Fibroblast of lung (primary cell): Measurements from ENCODE around the gene RRAGA. TPM values are rescaled to one million over a fixed set of nuclear protein-coding genes. Genes with fewer than 3 reads are reported as not detected.
"Not testable (repeated sequence)": the region's sequence is repeated elsewhere in the genome, so short reads cannot be mapped to it uniquely, and the experiment has no call there.

ENCODE experiments used
- DNase-seq, 2 donors: peaks; one replicate each; pipeline versions ENCODE4 v3.0.0 to v3.0.0-alpha.2; 2010; ENCODE audit warnings: low read depth in 2 of 2
- H2AFZ ChIP-seq: 2 replicates; pipeline ENCODE4 v1.5.1; 2012; ENCODE audit warnings: low read length, control low read depth, inconsistent platforms
- H3K27ac ChIP-seq: 2 replicates; pipeline ENCODE4 v1.5.1; 2011; ENCODE audit warnings: low read length, control low read depth; ENCODE audit not compliant: insufficient read depth
- H3K27me3 ChIP-seq: 2 replicates; pipeline ENCODE4 v1.5.1; 2011; ENCODE audit warnings: mild to moderate bottlenecking, low read length; ENCODE audit not compliant: control insufficient read depth, insufficient read depth
- H3K36me3 ChIP-seq: 2 replicates; pipeline ENCODE4 v1.5.1; 2011; ENCODE audit warnings: low read length; ENCODE audit not compliant: control insufficient read depth, insufficient read depth
- H3K4me1 ChIP-seq: 2 replicates; pipeline ENCODE4 v1.5.1; 2011; ENCODE audit warnings: low read length; ENCODE audit not compliant: control insufficient read depth, insufficient read depth; ENCODE audit errors: extremely low read depth
- H3K4me2 ChIP-seq: 2 replicates; pipeline ENCODE4 v1.5.1; 2011; ENCODE audit warnings: low read length, control low read depth; ENCODE audit not compliant: insufficient read depth; ENCODE audit errors: extremely low read depth
- H3K4me3 ChIP-seq, 4 experiments: fragments of 200-600 bp in 1 of 4; sonication (generic) in 1 of 4; replicated peaks in 1 of 4; 2 replicates each; pipeline ENCODE4 v1.5.1; 2011 to 2016; ENCODE audit warnings: low read length in 4 of 4, low read depth in 3 of 4, mild to moderate bottlenecking in 3 of 4, control low read depth in 2 of 4, inconsistent platforms in 1 of 4, mixed read lengths in 1 of 4; ENCODE audit not compliant: insufficient read depth in 1 of 4; ENCODE audit errors: control extremely low read depth in 1 of 4
- H3K79me2 ChIP-seq: 2 replicates; pipeline ENCODE4 v1.5.1; 2012; ENCODE audit warnings: mild to moderate bottlenecking, low read length, inconsistent platforms; ENCODE audit not compliant: control insufficient read depth, insufficient read depth
- H3K9ac ChIP-seq: 2 replicates; pipeline ENCODE4 v1.5.1; 2011; ENCODE audit warnings: mild to moderate bottlenecking, low read length, control low read depth; ENCODE audit not compliant: insufficient read depth
- H3K9me3 ChIP-seq: 2 replicates; pipeline ENCODE4 v1.5.1; 2012; ENCODE audit warnings: low read depth, low read length; ENCODE audit not compliant: control insufficient read depth, insufficient read depth
- H4K20me1 ChIP-seq: 2 replicates; pipeline ENCODE4 v1.5.1; 2011; ENCODE audit warnings: low read length; ENCODE audit not compliant: control insufficient read depth, insufficient read depth; ENCODE audit errors: extremely low read depth
- EZH2 ChIP-seq: IDR thresholded peaks from 2 replicates; pipeline ENCODE4 v1.5.1; 2012; ENCODE audit warnings: low read length, control low read depth, mild to moderate bottlenecking; ENCODE audit errors: missing control alignments
- polyA plus RNA-seq, 2 donors: library from polyadenylated mRNA; depleted of rRNA in 1 of 2; stranded (reverse) in 1 of 2; unstranded in 1 of 2; fragments of >200 nt; gene quantifications; 2 replicates each; pipeline ENCODE4 v1.2.1, GENCODE V29; 2011 to 2012; ENCODE audit warnings: missing spikeins in 1 of 2
- total RNA-seq: library from RNA; depleted of rRNA; stranded (reverse); fragments of >200 nt; gene quantifications from 2 replicates; pipeline ENCODE4 v1.2.1, GENCODE V29; 2014
- TF ChIP-seq, protein P1 (sequence below), 2 donors: IDR thresholded peaks in 1 of 2; conservative IDR thresholded peaks in 1 of 2; 1 replicate in 1 of 2; 2 replicates in 1 of 2; pipeline ENCODE4 v1.5.1; 2011 to 2012; ENCODE audit warnings: low read length in 2 of 2, control low read depth in 1 of 2, inconsistent platforms in 1 of 2, low read depth in 1 of 2, mild to moderate bottlenecking in 1 of 2

The RRAGA gene
- total and polyA plus RNA-seq, 2 donors (not counting 1 experiment from before 2014, with no cell fraction given), result 62.9 to 186 TPM

DNA sequence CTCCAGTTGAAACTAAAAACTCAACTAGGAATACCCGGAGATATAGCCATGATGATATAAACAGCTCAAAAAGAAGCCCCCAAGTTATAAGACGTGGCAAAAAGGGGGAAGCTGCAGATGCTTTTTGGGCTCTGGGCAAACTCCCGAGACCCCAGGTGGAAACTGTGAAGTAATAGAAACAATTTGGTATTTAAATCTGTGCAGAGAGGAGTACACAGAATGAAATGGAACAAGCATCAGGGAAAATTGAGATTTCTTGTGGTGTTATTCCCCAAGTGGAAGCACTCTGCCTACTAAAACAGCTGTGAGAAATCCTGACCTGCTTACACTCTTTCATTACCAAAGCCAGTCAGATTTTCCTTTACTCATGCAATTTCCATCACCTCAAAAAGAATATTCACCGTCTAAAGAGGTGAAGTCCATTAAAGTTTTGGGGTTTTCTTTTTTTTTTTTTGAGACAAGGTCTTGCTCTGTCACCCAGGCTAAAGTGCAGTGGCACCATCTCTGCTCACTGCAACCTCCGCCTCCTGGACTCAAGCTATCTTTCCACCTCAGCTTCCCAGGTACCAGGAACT, 39.7 kb upstream of the RRAGA start:
- H3K4me3 ChIP-seq, result no peak overlapping the region
- H3K36me3 ChIP-seq, result no peaks in the 10 kb centered on the region
- no peaks in the 10 kb centered on the region for H3K27me3 ChIP-seq
- no peaks in the 10 kb centered on the region for H3K4me1 ChIP-seq
- no peak overlapping the region for H3K27ac ChIP-seq
- H3K9me3 ChIP-seq, result no peaks in the 10 kb centered on the region
- H3K9ac ChIP-seq, result no peak overlapping the region
- H3K79me2 ChIP-seq, result no peaks in the 10 kb centered on the region
- no peak overlapping the region for H3K4me2 ChIP-seq
- no peaks in the 10 kb centered on the region for H4K20me1 ChIP-seq
- H2AFZ ChIP-seq, result no peak overlapping the region
- no peak for DNase-seq
- no peak for TF ChIP-seq EZH2
- TF ChIP-seq, protein P1, sequence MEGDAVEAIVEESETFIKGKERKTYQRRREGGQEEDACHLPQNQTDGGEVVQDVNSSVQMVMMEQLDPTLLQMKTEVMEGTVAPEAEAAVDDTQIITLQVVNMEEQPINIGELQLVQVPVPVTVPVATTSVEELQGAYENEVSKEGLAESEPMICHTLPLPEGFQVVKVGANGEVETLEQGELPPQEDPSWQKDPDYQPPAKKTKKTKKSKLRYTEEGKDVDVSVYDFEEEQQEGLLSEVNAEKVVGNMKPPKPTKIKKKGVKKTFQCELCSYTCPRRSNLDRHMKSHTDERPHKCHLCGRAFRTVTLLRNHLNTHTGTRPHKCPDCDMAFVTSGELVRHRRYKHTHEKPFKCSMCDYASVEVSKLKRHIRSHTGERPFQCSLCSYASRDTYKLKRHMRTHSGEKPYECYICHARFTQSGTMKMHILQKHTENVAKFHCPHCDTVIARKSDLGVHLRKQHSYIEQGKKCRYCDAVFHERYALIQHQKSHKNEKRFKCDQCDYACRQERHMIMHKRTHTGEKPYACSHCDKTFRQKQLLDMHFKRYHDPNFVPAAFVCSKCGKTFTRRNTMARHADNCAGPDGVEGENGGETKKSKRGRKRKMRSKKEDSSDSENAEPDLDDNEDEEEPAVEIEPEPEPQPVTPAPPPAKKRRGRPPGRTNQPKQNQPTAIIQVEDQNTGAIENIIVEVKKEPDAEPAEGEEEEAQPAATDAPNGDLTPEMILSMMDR (conservative IDR thresholded peaks at IDR 0.05 in 1 of 2, IDR thresholded peaks at IDR 0.05 in 1 of 2; ENCODE audit: low read depth in 1 of 2, low read length in 2 of 2), result no peak

DNA sequence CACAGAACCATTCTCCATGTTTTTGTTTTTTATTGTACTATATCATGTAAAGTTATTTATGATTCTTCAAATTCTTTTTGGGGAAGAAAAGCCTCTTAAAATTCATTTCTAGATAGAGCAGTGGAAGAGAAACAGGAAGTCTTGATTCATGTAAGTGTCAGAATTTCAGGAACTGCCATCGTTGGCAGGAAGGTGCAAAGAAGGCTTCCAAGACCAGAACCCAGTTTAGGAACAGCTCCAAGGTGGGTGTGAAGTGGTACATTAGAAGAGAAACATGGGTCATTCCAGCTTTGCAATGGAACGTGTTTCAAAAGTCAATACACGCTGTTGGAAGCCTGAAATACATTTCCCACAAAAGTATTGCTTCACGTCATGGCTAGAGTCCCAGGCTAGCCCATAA, 31.0 kb upstream of the RRAGA start:
- H4K20me1 ChIP-seq, result no peaks in the 10 kb centered on the region
- no peaks in the 10 kb centered on the region for H3K36me3 ChIP-seq
- H3K4me1 ChIP-seq, result no peaks in the 10 kb centered on the region
- no peak overlapping the region for H3K27ac ChIP-seq
- H2AFZ ChIP-seq, result no peak overlapping the region
- H3K27me3 ChIP-seq, result peaks cover 1% of the 10 kb centered on the region
- no peak overlapping the region for H3K9ac ChIP-seq
- H3K4me2 ChIP-seq, result no peak overlapping the region
- peak in 1 of 2 donors; percentile 10 for DNase-seq
- H3K4me3 ChIP-seq, result no peak overlapping the region
- TF ChIP-seq, protein P1 (conservative IDR thresholded peaks at IDR 0.05 in 1 of 2, IDR thresholded peaks at IDR 0.05 in 1 of 2; ENCODE audit: low read depth in 1 of 2, low read length in 2 of 2), result no peak
- TF ChIP-seq EZH2, result no peak
- no peaks in the 10 kb centered on the region for H3K9me3 ChIP-seq
- no peaks in the 10 kb centered on the region for H3K79me2 ChIP-seq

DNA sequence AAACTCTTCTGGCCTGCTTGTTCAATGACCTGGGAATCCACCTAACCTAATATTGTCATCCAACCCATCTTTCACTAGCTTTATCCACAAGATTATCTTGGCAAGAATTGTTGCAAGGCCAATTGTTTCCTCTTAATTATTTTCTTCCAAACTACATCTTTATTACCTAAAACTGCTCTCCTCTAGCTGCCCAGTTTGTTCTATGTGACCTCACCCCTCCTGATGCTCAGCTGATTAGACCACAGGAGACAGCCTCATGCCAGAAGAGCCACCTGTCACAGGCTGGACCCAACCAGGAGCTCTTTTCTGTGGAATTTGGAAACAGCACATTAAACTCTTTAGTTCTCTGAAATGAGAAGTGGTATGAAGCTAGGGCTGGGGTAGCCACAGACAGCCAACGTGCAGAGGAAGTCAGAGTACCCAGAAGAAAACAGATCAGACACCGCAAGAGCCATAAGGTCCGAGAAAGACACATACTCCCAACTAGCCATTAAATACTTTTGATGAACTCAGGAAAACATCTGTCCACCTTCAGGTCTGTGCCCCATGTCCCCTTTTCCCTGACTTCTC, 28.3 kb upstream of the RRAGA start:
- TF ChIP-seq, protein P1 (conservative IDR thresholded peaks at IDR 0.05 in 1 of 2, IDR thresholded peaks at IDR 0.05 in 1 of 2; ENCODE audit: low read depth in 1 of 2, low read length in 2 of 2), result no peak
- TF ChIP-seq EZH2, result no peak
- Histone ChIP-seq H2AFZ (no peak overlapping the region), H3K27me3 (peaks cover 4% of the 10 kb centered on the region), H3K27ac (no peak overlapping the region), H3K4me2 (no peak overlapping the region), H4K20me1 (no peaks in the 10 kb centered on the region), H3K9ac (no peak overlapping the region), H3K9me3 (no peaks in the 10 kb centered on the region), H3K79me2 (no peaks in the 10 kb centered on the region), H3K36me3 (no peaks in the 10 kb centered on the region), H3K4me1 (no peaks in the 10 kb centered on the region), H3K4me3 (no peak overlapping the region)
- no peak for DNase-seq

DNA sequence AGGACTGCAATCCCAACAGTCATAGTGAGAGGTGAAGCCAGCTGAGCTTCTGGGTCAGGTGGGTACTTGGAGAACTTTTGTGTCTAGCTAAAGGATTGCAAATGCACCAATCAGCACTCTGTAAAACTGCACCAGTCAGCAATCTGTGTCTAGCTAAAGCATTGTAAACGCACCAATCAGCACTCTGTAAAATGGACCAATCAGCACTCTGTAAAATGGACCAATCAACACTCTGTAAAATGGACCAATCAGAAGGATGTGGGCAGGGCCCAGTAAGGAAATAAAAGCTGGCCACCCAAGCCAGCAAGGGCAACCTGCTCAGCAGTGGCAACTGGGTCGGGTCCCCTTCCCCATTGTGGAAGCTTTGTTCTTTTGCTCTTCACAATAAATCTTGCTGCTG, 27.6 kb upstream of the RRAGA start:
- not testable (repeated sequence) for H2AFZ ChIP-seq, H3K4me1 ChIP-seq, H3K27ac ChIP-seq, H3K27me3 ChIP-seq, H4K20me1 ChIP-seq, H3K9ac ChIP-seq, H3K36me3 ChIP-seq, DNase-seq, H3K79me2 ChIP-seq, H3K4me3 ChIP-seq, H3K9me3 ChIP-seq, H3K4me2 ChIP-seq
